Colon (tissue), 2 donors: Measurements from ENCODE around the gene MSRB1.
"Not testable (repeated sequence)": the region's sequence is repeated elsewhere in the genome, so short reads cannot be mapped to it uniquely, and the experiment has no call there.

ENCODE experiments used
- FAIRE-seq: peaks from 2 replicates; lab custom pipeline; 2012; peaks lifted over from hg19 to GRCh38; lab: Jason Lieb, UNC
- donor health status: control.
- donor health status: control.

Gene MSRB1

GRCh38 chr16:1915732-1916639 lies 27.0 kb downstream of the MSRB1 start:
- no peak for FAIRE-seq

- no peak for FAIRE-seq
Measured at GRCh38 chr16:1914988-1915387, 28.0 kb downstream of the MSRB1 start.

DNA sequence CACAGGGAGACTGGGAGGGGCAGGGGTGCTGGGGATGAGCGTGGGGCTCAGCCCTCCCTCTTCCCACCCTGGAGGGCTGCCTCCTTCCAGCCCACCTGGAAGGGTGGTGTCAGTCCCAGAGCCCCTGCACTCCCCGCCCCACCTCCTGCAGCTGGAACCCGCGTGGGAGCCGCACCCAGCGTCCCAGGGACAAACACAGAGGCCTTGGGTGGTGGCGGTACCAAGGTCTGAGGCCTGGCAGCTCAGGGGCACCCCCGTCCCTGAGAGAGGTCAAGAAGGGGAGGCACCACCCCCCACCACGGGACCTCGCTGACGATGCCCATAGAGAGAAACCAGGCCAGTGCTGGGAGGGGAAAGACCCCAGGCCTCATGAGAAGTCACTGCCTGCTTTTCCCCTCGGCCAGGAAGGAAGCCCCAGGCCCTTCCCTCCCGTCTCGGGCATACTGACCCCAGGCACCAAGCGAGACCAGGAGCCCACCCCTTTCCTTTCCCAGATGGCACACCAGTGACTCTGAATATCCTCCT lies 28.9 kb downstream of the MSRB1 start:
- no peak for FAIRE-seq

DNA sequence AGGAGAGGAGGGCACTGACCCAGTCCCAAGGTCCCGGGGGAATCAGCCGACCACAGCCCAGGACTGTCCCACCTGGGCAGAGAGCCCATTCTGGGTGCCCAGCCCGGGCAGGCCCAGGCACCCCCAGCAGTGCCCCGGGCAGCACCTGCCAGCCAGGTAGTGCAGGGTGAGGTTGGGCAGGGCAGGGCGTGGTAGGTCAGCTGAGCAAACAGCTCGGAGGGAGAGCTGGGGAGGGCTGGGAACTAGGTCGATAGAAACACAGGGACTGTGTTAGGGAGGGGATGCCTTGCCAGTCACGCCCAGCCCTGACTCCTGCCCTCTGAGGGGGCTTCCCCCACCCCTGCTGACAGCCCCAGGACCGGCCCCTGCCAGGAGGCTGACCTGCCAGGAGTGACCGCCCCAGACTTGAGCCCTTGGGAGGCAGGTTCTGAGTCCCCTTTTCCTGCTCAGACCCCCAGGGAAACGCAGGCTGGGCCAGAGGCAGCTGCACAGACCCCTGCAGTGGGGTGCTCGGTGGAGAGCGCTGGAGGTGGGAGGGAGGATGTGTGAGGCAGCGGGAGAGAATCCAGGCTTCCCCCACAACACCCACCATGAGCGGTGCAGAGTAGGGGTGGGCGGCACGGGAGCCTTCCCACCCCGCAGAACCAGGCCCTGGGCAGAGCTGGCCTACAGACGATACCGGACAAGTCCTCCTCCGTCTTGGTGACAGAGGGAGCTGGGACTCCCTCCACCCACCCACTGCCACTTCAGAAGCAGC lies 29.5 kb downstream of the MSRB1 start:
- no peak for FAIRE-seq

GRCh38 chr16:1912215-1912543 lies 30.8 kb downstream of the MSRB1 start:
- FAIRE-seq: no peak

DNA sequence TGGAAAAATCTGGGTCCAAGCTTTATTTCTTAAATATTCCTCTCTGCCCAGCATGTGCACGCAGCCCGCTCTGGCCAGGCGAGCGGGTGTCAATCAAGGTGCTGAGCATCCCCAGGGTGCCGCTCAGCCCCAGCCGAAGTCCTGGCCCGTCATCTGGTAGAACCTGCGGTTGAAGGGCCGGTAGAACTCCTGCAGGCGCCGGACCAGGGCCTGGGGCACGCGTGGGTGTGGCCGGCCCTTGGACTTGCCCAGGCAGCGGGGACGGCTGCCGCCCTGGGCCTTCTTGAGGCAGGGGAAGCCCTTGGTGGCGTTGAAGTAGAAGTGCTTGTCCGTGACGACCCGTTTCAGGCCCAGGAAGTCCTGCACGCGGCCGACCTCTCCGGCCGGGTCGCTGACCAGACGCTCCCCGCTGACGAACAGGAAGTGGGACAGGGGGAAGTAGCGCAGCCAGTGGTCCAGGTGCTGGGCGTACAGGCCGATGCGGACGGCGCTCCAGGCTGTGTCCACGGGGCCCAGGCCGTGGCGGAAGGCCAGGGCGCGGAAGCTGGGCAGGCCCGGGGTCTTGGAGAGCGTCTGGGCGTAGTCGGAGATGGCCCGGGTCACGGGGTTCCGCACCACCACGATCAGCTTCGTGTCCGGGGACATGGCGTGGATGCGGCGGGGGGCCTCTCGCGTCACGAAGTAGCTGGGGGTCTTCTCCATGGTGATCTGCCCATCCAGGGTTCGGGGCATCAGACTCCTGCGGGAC lies 31.4 kb downstream of the MSRB1 start:
- FAIRE-seq: no peak

- no peak for FAIRE-seq
Measured at GRCh38 chr16:1909561-1910231, 33.3 kb downstream of the MSRB1 start.

GRCh38 chr16:1908983-1909382 lies 34.0 kb downstream of the MSRB1 start:
- no peak for FAIRE-seq

DNA sequence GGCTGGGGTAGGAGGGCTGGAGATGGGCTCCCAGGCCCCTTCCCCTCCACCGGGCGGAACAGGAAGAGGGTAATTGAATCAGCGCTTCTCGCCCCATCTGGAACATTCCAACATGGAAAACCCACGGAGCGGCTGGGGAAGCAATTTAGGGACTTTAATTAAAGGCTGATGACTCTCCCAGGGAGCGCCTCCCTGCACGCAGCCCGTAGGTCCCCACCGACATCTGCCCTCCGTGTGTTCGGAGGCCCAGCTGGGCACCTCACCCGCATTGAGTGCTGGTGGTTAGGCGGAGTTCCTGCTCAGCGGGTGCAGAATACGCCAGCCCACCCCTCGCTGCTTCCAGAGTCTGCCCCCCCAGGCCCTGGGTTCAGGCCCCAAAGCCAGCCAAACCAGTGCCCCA lies 34.8 kb downstream of the MSRB1 start:
- no peak for FAIRE-seq

- no peak for FAIRE-seq
Measured at GRCh38 chr16:1907226-1907860, 35.7 kb downstream of the MSRB1 start.

GRCh38 chr16:1906846-1907165 lies 36.2 kb downstream of the MSRB1 start:
- FAIRE-seq: no peak

DNA sequence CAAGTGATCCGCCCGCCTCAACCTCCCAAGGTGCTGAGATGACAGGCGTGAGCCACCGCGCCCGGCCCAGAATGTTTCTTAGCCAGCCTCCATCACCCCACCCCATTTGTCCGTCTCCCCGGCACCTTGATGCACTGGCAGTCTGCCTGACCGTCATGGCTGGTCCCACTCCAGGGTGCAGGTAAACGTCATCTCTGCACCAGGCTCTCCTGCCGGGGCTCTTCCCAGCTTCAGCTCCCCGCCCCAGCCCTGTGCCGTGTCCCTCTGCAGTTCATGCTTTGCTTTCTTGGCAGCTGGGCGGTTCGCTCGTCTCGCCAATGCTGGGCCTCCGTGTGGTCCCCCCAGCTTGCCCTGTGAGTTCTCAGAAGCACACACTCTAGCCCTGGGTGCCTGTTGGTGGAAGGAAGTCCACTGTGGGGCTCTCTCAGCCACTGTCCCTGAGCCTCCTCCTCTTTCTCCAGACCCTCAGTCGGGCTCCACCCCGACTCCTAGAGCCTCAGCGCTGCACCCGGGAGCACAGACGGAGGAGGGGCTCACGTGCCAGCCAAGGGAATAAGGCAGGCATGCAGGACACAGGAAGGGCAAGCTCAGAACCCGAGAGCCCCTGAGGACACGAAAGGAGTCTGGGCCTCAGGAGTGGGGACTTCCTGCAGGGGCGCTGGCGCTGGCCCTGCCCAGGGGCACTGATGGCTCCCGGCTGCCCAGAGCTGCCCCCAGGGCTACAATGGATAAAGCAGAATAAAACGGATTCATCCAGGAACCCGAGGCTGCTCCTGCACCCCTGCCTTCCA lies 36.7 kb downstream of the MSRB1 start:
- no peak for FAIRE-seq

DNA sequence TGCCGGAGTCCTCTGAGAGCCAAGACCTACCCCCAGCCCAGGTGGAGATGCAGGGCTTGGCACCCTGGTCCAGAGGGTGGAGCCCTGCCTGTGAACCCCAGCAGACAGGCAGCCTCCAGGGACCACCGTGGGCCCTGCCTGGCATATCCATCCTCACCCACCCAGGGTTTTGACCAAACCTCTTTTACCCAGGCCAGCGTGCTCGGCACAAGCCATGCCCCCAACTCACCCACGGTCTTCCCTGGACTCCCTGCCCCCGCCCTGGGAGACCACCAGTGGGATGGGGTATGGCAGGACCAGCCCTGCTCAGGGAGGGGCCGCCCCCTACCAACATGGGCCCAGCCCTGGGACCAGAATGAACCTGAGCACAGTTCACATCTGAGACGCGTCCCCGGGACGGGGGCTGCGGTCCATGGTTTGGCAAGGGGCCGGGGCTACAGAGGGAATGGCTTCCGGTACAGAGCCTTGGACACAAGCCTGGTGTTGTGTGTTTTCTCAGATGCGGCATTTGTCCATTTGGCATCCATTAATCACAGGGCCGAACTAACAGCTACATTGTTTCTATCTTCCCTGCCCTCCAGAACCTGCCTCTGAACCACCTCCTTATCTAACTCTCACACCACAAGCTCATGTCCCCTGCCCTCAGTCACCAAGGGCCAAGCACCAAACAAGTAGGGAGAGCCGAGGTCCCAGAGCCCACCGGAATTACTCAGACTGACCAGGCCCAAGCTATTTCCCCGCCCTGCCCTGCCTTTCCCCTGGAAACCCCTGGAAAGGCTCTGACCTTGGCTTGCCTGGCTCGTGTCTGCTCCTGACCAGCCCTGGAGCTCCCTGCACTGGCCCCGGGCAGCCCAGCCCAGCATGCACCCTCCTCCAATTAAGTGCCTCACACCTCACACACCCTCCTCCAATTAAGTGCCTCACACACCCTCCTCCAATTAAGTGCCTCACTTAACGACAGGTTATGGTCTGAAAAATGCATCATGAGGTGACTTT lies 38.9 kb downstream of the MSRB1 start:
- FAIRE-seq: no peak

- FAIRE-seq: no peak
Measured at GRCh38 chr16:1903220-1903574, 39.8 kb downstream of the MSRB1 start.

DNA sequence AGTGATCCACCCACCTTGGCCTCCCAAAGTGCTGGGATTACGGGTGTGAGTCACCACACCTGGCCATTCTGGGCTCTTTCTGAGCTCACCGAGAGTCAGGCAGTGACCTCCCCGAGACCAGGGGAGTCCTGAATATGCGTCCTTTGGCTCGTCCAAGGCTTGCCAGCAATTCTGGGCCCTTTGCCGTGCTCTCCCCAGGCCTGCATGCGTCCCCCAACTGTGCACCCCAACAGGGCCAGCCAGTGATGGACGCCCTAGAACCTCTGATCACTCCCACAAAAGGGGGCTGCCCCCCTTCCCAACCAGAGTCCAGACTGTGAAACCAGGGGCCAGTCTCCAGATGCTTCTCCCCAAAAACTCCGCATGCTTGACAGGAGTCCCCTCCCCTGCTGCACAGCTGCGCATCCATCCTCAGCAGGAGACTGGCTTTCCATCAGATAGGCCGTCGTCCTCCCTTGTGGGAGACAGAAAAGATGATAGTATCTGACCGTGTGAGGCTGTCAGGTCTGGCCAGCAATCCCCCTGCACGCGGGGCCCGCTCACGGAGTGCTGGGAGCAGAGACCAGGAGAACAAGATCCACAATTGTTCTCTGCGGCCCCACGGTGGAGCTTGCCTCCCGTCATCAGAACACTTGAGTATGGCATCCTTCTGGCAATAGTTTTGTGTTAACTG lies 40.3 kb downstream of the MSRB1 start:
- no peak for FAIRE-seq

DNA sequence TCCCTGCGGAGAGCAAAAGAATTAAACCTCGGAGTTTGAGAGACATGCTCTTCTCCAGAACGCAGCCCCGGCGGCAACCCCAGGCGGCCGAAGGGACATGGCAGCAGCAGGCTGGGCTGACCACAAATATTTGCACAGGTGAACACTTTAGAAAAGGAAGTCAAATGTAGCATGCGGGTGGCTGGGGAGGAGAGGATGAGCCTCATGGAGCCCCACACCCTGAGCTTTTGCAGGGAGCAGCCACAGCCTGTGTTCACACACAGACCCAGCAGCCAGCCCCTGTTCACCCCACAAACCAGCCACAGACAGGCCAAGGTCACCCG lies 42.6 kb downstream of the MSRB1 start:
- no peak for FAIRE-seq

- no peak for FAIRE-seq
Measured at GRCh38 chr16:1899641-1900451, 43.2 kb downstream of the MSRB1 start.

DNA sequence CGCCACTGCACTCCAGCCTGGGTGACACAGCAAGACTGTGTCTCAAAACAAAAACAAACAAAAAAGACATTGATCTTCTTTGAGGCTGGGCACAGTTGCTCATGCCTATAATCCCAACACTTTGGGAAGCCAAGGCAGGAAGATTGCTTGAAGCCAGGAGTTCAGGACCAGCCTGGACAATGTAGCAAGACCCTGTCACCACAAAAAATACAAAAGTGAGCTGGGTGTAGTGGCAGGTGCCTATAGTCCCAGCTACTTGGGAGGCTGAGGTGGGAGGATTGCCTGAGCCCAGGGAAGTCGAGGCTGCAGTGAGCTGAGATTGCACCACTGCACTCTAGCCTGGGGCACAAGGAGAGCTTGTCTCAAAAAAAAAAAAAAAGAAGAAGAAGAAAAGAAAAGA lies 45.3 kb downstream of the MSRB1 start:
- not testable (repeated sequence) for FAIRE-seq
